ENCODE results near the gene CHD3.

The CHD3 gene

GRCh38 chr17:7897773-7898172 lies 9.2 kb downstream of the CHD3 start:
- DNase-seq (ENCODE audit: low read depth) = no peak
- peak; percentile 63 for TF ChIP-seq CTCF (IDR thresholded peaks at IDR 0.05; ENCODE audit: control insufficient read depth, insufficient read depth, low read depth, low read length, missing control alignments)
- no peak overlapping the region for H3K4me3 ChIP-seq (ENCODE audit: control insufficient read depth, low read depth, low read length)

GRCh38 chr17:7903154-7904103 lies 14.8 kb downstream of the CHD3 start:
- no peak overlapping the region for H3K4me3 ChIP-seq (ENCODE audit: control insufficient read depth, low read depth, low read length)
- no peak for DNase-seq (ENCODE audit: low read depth)
- TF ChIP-seq CTCF (IDR thresholded peaks at IDR 0.05; ENCODE audit: control insufficient read depth, insufficient read depth, low read depth, low read length, missing control alignments) = no peak

GRCh38 chr17:7909089-7909488 lies 20.5 kb downstream of the CHD3 start:
- no peak overlapping the region for H3K4me3 ChIP-seq (ENCODE audit: control insufficient read depth, low read depth, low read length)
- no peak for DNase-seq (ENCODE audit: low read depth)
- no peak for TF ChIP-seq CTCF (IDR thresholded peaks at IDR 0.05; ENCODE audit: control insufficient read depth, insufficient read depth, low read depth, low read length, missing control alignments)

- DNase-seq (ENCODE audit: low read depth) = no peak
- H3K4me3 ChIP-seq (ENCODE audit: control insufficient read depth, low read depth, low read length) = no peak overlapping the region
- no peak for TF ChIP-seq CTCF (IDR thresholded peaks at IDR 0.05; ENCODE audit: control insufficient read depth, insufficient read depth, low read depth, low read length, missing control alignments)
These were observed 21.7 kb downstream of the CHD3 start for GRCh38 chr17:7910281-7910680.

- H3K4me3 ChIP-seq (ENCODE audit: control insufficient read depth, low read depth, low read length) = no peak overlapping the region
- no peak for TF ChIP-seq CTCF (IDR thresholded peaks at IDR 0.05; ENCODE audit: control insufficient read depth, insufficient read depth, low read depth, low read length, missing control alignments)
- no peak for DNase-seq (ENCODE audit: low read depth)
These were observed 22.1 kb downstream of the CHD3 start for GRCh38 chr17:7910711-7911110.

GRCh38 chr17:7911116-7911515 lies 22.5 kb downstream of the CHD3 start:
- no peak overlapping the region for H3K4me3 ChIP-seq (ENCODE audit: control insufficient read depth, low read depth, low read length)
- TF ChIP-seq CTCF (IDR thresholded peaks at IDR 0.05; ENCODE audit: control insufficient read depth, insufficient read depth, low read depth, low read length, missing control alignments) = no peak
- DNase-seq (ENCODE audit: low read depth) = no peak

Measured in AG09309 (cell line).